Lung (tissue), 12 donors: Measurements from ENCODE around the gene THOC1. TPM values are rescaled to one million over a fixed set of nuclear protein-coding genes. Genes with fewer than 3 reads are reported as not detected.

Experiments
- ATAC-seq: fragments of 200-7000 bp; cut with Tn5 transposase; one replicate; pipeline ENCODE4 v1.9.1; 2020; ENCODE audit warnings: moderate number of reproducible peaks; ENCODE audit not compliant: insufficient read depth, low FRiP score
- DNase-seq, 3 donors: peaks; one replicate each; pipeline ENCODE4 v3.0.0-alpha.2; 2013 to 2017
- H3K27ac ChIP-seq, 2 donors: one replicate each; pipeline ENCODE4 v1.5.1; 2013; ENCODE audit warnings: mild to moderate bottlenecking in 2 of 2, moderate library complexity in 2 of 2, control low read depth in 1 of 2, inconsistent platforms in 1 of 2, low read depth in 1 of 2, low read length in 1 of 2
- H3K27me3 ChIP-seq, 3 donors: one replicate each; pipeline ENCODE4 v1.5.1; 2013; ENCODE audit warnings: low read length in 2 of 3; ENCODE audit not compliant: control insufficient read depth in 3 of 3, insufficient read depth in 3 of 3
- H3K36me3 ChIP-seq, 4 donors: one replicate each; pipeline ENCODE4 v1.5.1; 2013; ENCODE audit warnings: low read length in 4 of 4, mild to moderate bottlenecking in 1 of 4, moderate library complexity in 1 of 4; ENCODE audit not compliant: control insufficient read depth in 4 of 4, insufficient read depth in 4 of 4
- H3K4me1 ChIP-seq, 5 donors: one replicate each; pipeline ENCODE4 v1.5.1; 2013; ENCODE audit warnings: low read length in 5 of 5, mild to moderate bottlenecking in 2 of 5, moderate library complexity in 1 of 5; ENCODE audit not compliant: control insufficient read depth in 5 of 5, insufficient read depth in 5 of 5
- H3K4me3 ChIP-seq: one replicate; pipeline ENCODE4 v1.5.1; 2013; ENCODE audit warnings: mild to moderate bottlenecking, control low read depth, moderate library complexity
- H3K9ac ChIP-seq, 2 donors: one replicate each; pipeline ENCODE4 v1.5.1; 2013; ENCODE audit warnings: low read length in 2 of 2, control low read depth in 1 of 2; ENCODE audit not compliant: insufficient read depth in 1 of 2
- H3K9me3 ChIP-seq, 4 donors: one replicate each; pipeline ENCODE4 v1.5.1; 2013; ENCODE audit warnings: low read length in 3 of 4, mild to moderate bottlenecking in 1 of 4, moderate library complexity in 1 of 4; ENCODE audit not compliant: control insufficient read depth in 4 of 4, insufficient read depth in 3 of 4
- WGBS, 2 donors: extraction: QIAGEN DNeasy Blood & Tissue Kit; methylation state at CpG; one replicate each; pipeline ENCODE4 v1.1.7; 2013; 5-methylcytosine and 5-hydroxymethylcytosine counted together
- polyA plus RNA-seq, 2 donors: library from polyadenylated mRNA; stranded (reverse); fragments of 200-250 nt; gene quantifications; one replicate each; pipeline ENCODE4 v1.2.1, GENCODE V29; 2013
- total RNA-seq, 2 donors: library from RNA; depleted of rRNA in 1 of 2; stranded (reverse); fragments of >200 nt in 1 of 2; gene quantifications; one replicate each; pipeline ENCODE4 v1.2.1, GENCODE V29; 2014 to 2021
- TF ChIP-seq, protein P1 (sequence below): IDR thresholded peaks from 2 replicates; pipeline ENCODE4 v1.5.1; 2012; ENCODE audit warnings: mild to moderate bottlenecking; ENCODE audit errors: control extremely low read depth, extremely low read depth
- donor health status: control.
- donor health status: control.
- donor health status: Bipolar disorder and iron deficiency.
- donor health status: healthy.
- donor health status: DM: yes; HTN: yes; CAD: no.

THOC1 gene
- total and polyA plus RNA-seq, 4 donors, result 12.1 to 109 (median 31.6) TPM

DNA sequence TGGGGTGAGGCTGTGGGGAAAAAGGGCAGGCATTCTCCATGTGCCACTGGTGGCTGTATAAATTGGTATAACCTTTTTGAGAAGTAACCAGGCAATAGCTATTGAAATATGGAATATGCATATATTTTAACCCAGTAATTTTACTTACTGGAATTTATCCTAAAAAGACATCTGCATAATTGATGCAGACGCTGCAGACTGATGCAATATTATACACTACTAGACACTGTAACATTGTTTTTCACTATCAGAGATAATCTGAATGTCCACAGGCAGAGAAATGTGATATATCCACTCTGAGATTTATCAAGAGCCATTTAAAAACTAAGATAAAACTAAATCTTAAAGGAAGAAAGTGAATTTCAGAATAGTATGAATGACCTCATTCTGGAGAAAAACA lies 14.7 kb downstream of the THOC1 start:
- TF ChIP-seq, protein P1, sequence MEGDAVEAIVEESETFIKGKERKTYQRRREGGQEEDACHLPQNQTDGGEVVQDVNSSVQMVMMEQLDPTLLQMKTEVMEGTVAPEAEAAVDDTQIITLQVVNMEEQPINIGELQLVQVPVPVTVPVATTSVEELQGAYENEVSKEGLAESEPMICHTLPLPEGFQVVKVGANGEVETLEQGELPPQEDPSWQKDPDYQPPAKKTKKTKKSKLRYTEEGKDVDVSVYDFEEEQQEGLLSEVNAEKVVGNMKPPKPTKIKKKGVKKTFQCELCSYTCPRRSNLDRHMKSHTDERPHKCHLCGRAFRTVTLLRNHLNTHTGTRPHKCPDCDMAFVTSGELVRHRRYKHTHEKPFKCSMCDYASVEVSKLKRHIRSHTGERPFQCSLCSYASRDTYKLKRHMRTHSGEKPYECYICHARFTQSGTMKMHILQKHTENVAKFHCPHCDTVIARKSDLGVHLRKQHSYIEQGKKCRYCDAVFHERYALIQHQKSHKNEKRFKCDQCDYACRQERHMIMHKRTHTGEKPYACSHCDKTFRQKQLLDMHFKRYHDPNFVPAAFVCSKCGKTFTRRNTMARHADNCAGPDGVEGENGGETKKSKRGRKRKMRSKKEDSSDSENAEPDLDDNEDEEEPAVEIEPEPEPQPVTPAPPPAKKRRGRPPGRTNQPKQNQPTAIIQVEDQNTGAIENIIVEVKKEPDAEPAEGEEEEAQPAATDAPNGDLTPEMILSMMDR, result no peak
- DNase-seq (no peak), ATAC-seq (no peak)
- H3K4me1 ChIP-seq, result no peaks in the 10 kb centered on the region
- no peak overlapping the region for H3K4me3 ChIP-seq
- no peaks in the 10 kb centered on the region for H3K27me3 ChIP-seq
- H3K9ac ChIP-seq, result no peak overlapping the region
- H3K36me3 ChIP-seq, result peaks cover 19 to 38% (median 31%) of the 10 kb centered on the region in 4 donors
- no peak overlapping the region for H3K27ac ChIP-seq
- H3K9me3 ChIP-seq, result no peaks in the 10 kb centered on the region
- WGBS, 2 donors, result 93 to 97% methylated on average over 1 of the region's 1 CpG

DNA sequence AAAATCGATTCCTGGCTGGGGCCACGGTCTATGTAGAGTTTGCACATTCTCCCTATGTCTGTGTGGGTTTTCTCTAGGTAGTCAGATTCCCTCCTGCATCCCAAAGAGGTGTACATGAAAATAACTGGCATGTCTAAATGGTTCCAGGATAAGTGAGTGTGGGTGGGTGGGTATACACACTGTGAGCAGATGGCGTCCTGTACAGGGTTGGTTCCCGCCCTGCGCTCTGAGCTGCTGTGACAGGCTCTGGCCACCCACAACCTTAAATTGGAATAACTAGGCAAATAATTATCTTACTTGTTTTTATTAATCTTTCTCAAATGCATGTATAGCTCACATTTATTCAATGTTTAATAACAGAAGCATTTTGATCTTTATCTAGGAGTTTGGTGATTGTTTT lies 16.3 kb downstream of the THOC1 start:
- no peak overlapping the region for H3K27ac ChIP-seq
- no peaks in the 10 kb centered on the region for H3K4me1 ChIP-seq
- H3K36me3 ChIP-seq, result peaks cover 18 to 34% (median 28%) of the 10 kb centered on the region in 4 donors
- 99% methylated on average over 5 of the region's 5 CpGs for WGBS, 2 donors
- H3K4me3 ChIP-seq, result no peak overlapping the region
- ATAC-seq (no peak), DNase-seq (no peak)
- TF ChIP-seq, protein P1, result no peak
- no peaks in the 10 kb centered on the region for H3K27me3 ChIP-seq
- H3K9ac ChIP-seq, result no peak overlapping the region
- no peaks in the 10 kb centered on the region for H3K9me3 ChIP-seq

DNA sequence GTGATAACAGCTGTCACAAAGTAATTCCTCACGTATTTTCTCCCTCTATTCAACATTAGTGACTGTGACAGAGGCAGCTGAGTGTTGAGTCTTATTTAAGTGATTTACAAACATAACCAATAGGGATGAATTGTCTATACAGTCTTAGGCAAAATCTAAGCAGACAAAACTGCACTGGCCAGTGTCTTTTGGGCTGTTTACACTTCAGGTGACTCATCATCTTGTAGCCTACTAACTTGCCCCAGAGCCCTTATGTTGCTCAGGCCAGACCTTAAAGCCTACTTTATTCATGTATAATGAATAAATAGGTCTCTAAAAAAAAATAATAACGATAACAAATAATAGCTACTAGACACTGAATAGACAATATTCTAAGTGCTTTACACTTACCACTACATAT lies 17.2 kb downstream of the THOC1 start:
- WGBS, 2 donors, result 98 to 99% methylated on average over 2 of the region's 2 CpGs
- TF ChIP-seq, protein P1, result no peak
- Histone ChIP-seq H3K27me3 (no peaks in the 10 kb centered on the region), H3K36me3 (peaks cover 15 to 29% (median 22%) of the 10 kb centered on the region in 4 donors), H3K9ac (no peak overlapping the region), H3K4me1 (no peaks in the 10 kb centered on the region), H3K4me3 (no peak overlapping the region), H3K9me3 (no peaks in the 10 kb centered on the region), H3K27ac (no peak overlapping the region)
- ATAC-seq (no peak), DNase-seq (no peak)

DNA sequence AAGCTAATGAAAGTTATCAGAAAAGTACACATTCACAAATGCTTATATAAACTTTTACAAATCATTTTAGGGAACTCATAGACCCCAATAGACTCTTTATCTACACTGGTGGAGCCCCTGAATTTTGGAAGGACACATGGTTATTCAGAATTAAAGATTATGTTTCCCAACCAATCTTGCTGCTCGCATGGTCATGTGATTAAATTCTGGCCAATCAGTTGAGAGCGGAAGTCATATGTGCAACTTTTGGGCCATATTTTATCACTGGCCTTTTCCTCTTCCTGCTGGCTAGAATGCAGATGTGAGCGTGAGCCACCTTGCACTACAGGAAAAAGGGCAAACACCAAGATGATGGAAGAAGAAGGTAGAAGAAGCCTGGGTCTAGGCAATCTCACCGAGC lies 19.8 kb downstream of the THOC1 start:
- WGBS, 2 donors, result 87 to 93% methylated on average over 4 of the region's 4 CpGs

More for the DNA sequence above, 19.8 kb downstream of the THOC1 start:
- Histone ChIP-seq H3K9ac (no peak overlapping the region), H3K27ac (no peak overlapping the region), H3K27me3 (no peaks in the 10 kb centered on the region), H3K36me3 (peaks cover 16 to 35% (median 25%) of the 10 kb centered on the region in 4 donors), H3K4me1 (no peaks in the 10 kb centered on the region), H3K4me3 (no peak overlapping the region), H3K9me3 (no peaks in the 10 kb centered on the region)
- DNase-seq (no peak), ATAC-seq (no peak)
- TF ChIP-seq, protein P1, result no peak
